NCI-H1417 treated with DMSO at 0.1 percent for 48 hours (cell line): ENCODE results near the gene DEFB121.

Experiments
- DNase-seq: peaks from one replicate; lab custom pipeline; 2025; lab: John Stamatoyannopoulos, UW

Gene DEFB121

GRCh38 chr20:31363295-31363694 is 42.7 kb downstream of the DEFB121 start:
- DNase-seq, result no peak

- DNase-seq, result no peak
These were observed 50.0 kb downstream of the DEFB121 start for GRCh38 chr20:31355981-31356380.
